ENCODE data around the gene OR51B6.
"Not testable (repeated sequence)": the region's sequence is repeated elsewhere in the genome, so short reads cannot be mapped to it uniquely, and the experiment has no call there.

OR51B6 gene

GRCh38 chr11:5351208-5351607 lies at the start of gene OR51B6:
TSS of gene OR51B6 (plus strand) at chr11:5351508. CDS start at chr11:5351508, 0 bp downstream.
- no peak for DNase-seq

GRCh38 chr11:5301846-5302245 lies 49.5 kb upstream of the OR51B6 start, which contains the start of gene OR51B4:
TSS of gene OR51B4 (minus strand) at chr11:5301946. CDS start at chr11:5301946, 0 bp downstream.
- DNase-seq, result no peak

GRCh38 chr11:5303626-5304025 lies 47.7 kb upstream of the OR51B6 start:
- DNase-seq, result no peak

GRCh38 chr11:5304046-5304445 lies 47.3 kb upstream of the OR51B6 start:
- no peak for DNase-seq

GRCh38 chr11:5307256-5308019 lies 43.9 kb upstream of the OR51B6 start:
- no peak for DNase-seq

GRCh38 chr11:5310423-5310822 lies 40.9 kb upstream of the OR51B6 start:
- no peak for DNase-seq

GRCh38 chr11:5313326-5314023 lies 37.8 kb upstream of the OR51B6 start:
- DNase-seq, result not testable (repeated sequence)

GRCh38 chr11:5317292-5317691 lies 34.0 kb upstream of the OR51B6 start:
- DNase-seq, result no peak

GRCh38 chr11:5324197-5324596 lies 27.1 kb upstream of the OR51B6 start, which contains the start of gene OR51B2:
TSS of gene OR51B2 (minus strand) at chr11:5324297. CDS start at chr11:5324297, 0 bp downstream.
- no peak for DNase-seq

- DNase-seq, result no peak
Measured at GRCh38 chr11:5335170-5335569, 16.1 kb upstream of the OR51B6 start.

- DNase-seq, result no peak
Measured at GRCh38 chr11:5336331-5336730, 15.0 kb upstream of the OR51B6 start.

- DNase-seq, result not testable (repeated sequence)
Measured at GRCh38 chr11:5337253-5337652, 14.1 kb upstream of the OR51B6 start.

- DNase-seq, result no peak
Measured at GRCh38 chr11:5339771-5340322, 11.5 kb upstream of the OR51B6 start.

- no peak for DNase-seq
Measured at GRCh38 chr11:5343474-5344335, 7.6 kb upstream of the OR51B6 start, which contains the start of gene OR51B5. TSS of gene OR51B5 (minus strand) at chr11:5343524. CDS start at chr11:5343524, 0 bp downstream.

- DNase-seq, result no peak
Measured at GRCh38 chr11:5345831-5346230, 5.5 kb upstream of the OR51B6 start.

GRCh38 chr11:5348551-5349194 lies 2.6 kb upstream of the OR51B6 start:
- DNase-seq, result no peak

GRCh38 chr11:5349550-5349949 lies 1.8 kb upstream of the OR51B6 start:
- no peak for DNase-seq

- not testable (repeated sequence) for DNase-seq
Measured at GRCh38 chr11:5356031-5356430, 4.7 kb downstream of the OR51B6 start.

- DNase-seq, result no peak
Measured at GRCh38 chr11:5362017-5362625, 10.8 kb downstream of the OR51B6 start.

- no peak for DNase-seq
Measured at GRCh38 chr11:5363679-5364078, 12.4 kb downstream of the OR51B6 start.

- no peak for DNase-seq
Measured at GRCh38 chr11:5364214-5364613, 12.9 kb downstream of the OR51B6 start.

GRCh38 chr11:5366365-5366764 lies 15.1 kb downstream of the OR51B6 start:
- DNase-seq, result not testable (repeated sequence)

Data from DMS 273 treated with DMSO at 0.1 percent for 48 hours (cell line).